LNCaP clone FGC (cell line): ENCODE results near the gene PLSCR3.

Source experiments
- DNase-seq: peaks from one replicate; pipeline ENCODE4 v3.0.0-alpha.2; 2011; ENCODE audit warnings: low read depth
- H3K4me3 ChIP-seq: 2 replicates; pipeline ENCODE4 v1.5.1; 2011; ENCODE audit warnings: mild to moderate bottlenecking, low read depth, low read length, control low read depth
- CTCF ChIP-seq: IDR thresholded peaks from 2 replicates; pipeline ENCODE4 v1.5.1; 2012; ENCODE audit warnings: mild to moderate bottlenecking; ENCODE audit not compliant: control insufficient read depth, insufficient read depth; ENCODE audit errors: extremely low read depth

The PLSCR3 gene

GRCh38 chr17:7394452-7395191 lies at the start of gene PLSCR3:
Gene PLSCR3 (minus strand): TSS chr17:7394525. CDS start chr17:7394110, 415 bp downstream.
- TF ChIP-seq CTCF = peak; percentile 22; the same call in 1 of the 2 replicates
- peak; percentile 25 for DNase-seq
- H3K4me3 ChIP-seq = peak within 1 kb of the TSS; percentile 63

DNA sequence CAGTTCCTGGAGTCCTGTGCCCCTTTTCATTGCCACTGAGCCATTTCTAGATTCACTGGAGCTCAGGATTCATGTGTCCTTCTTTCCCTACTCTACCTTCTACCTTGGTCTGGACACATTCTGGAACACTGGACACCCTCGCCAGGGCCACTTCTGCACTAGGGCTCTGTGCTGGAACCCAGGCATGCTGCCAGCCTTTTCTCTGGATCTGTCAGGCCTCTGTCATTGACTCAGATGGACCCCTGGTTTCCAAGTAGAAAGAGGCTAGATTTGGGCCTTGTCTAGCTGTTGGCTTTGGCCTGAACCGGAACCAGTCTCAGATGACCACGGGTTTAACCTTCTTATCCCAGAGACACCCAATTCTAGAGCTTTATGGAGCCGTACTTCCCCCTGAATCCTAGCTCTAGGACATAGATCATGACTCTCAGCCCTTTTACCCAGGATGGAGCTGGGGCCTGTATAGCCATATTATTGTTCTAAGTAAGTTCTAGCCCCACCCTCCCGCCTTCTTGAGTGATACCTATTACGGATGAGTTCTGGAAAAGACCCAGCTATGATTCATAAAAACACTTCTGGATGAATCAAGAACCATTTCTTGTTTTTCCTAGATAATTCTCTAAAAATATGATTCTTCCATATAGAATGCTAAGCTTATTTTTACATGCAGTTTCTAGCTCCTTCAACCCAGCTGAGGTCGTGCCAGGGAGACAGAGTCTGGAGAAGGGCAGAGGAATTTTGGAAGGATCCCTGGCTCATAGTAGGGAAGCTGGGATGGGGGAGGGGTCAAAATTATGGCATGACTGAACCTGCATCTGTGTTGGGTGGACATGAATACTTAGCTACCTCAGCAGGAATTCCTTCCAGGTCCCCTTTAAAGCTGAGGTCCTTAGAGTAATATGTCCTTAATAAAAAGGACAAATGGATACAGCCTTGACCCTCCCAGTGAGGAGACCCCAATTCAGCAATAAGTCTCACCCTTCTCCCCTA lies 49.5 kb upstream of the PLSCR3 start:
- no peak for DNase-seq
- no peak for TF ChIP-seq CTCF
- H3K4me3 ChIP-seq = no peak overlapping the region

DNA sequence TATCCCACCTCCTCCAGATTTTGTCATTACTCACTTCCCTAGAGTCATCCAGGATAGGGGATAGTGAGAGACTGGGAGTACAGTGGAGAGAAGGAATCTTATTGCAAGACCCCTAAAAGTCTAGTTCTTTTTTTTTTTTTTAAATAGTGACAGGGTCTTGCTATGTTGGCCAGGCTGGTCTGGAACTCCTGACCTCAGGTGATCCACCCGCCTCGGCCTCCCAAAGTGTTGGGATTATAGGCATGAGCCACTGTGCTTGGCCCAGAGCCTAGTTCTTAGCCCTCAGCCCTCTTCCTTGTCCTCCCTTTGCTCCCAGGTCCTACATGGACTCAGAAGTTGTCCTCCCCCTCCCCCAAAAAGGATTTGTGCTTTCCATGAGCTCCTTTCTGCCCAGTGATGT lies 47.8 kb upstream of the PLSCR3 start:
- DNase-seq = no peak
- no peak overlapping the region for H3K4me3 ChIP-seq
- no peak for TF ChIP-seq CTCF

GRCh38 chr17:7441266-7441665 lies 46.9 kb upstream of the PLSCR3 start:
- no peak overlapping the region for H3K4me3 ChIP-seq

DNA sequence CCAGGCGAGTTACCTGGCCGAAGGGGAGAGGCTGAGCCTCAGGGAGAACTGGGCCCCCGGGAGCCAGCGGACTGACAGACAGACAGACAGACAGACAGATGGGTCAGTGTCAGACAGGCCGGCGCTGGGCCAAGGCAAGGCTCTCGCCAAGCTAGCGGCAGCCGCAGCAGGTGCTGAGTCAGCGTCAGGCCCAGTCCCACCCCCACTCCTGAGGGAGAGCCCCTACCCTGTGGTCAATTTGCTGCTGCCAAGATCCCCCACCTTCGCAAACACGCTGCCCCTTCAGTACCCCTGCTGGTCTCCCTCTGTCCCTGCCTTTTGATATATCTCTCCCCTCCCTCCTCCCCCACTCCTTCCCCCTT lies 46.5 kb upstream of the PLSCR3 start:
- no peak for DNase-seq
- no peak overlapping the region for H3K4me3 ChIP-seq
- TF ChIP-seq CTCF = no peak

More at GRCh38 chr17:7441266-7441665, 46.9 kb upstream of the PLSCR3 start:
- no peak for DNase-seq
- TF ChIP-seq CTCF = no peak

DNA sequence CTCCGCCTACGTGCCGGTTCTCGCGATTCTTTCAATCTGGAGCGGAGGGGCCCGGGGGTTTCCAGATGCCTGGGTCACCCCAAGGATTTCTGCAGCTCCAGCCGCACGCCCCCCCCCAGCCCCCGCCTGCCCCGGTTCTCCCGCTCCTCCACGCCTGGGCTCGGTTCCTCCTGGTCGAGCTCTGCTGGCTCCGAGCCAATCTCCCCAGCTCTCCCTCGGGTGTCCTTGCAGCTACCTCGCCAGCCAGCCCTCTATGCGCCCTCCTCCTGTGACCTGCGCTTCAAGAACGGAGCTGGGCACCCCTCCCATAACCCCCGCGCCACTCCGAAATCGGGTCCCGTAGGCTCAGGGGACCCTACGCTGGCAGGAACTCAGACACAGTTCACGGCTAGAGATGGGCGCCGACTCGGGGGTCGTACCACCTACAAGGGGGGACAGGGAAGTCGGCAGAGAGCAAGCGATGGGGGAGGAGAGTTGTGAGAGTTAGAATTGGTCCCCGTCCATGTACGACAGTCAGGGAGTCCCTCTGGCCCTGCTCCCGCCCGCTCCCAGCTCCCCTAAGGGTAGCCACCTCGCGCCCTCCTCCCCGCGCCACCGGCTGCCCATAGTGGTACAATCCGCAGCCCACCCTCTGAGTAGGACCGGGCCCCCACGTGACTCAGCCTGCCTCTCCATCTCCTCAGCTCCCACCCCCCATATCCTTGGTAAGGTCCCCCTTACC lies 45.9 kb upstream of the PLSCR3 start:
- DNase-seq = no peak
- no peak overlapping the region for H3K4me3 ChIP-seq
- no peak for TF ChIP-seq CTCF
